Progenitor cell of endocrine pancreas (in vitro differentiated cells): ENCODE data around the gene NR1D2. TPM values are rescaled to one million over a fixed set of nuclear protein-coding genes. Genes with fewer than 3 reads are reported as not detected.

Experiments
- DNase-seq: peaks from one replicate; pipeline ENCODE4 v3.0.0; 2021; ENCODE audit warnings: low spot score; ENCODE audit not compliant: unreplicated experiment
- H3K27ac Mint-ChIP-seq: 2 replicates; pipeline ENCODE4 v1.8.0; 2021; ENCODE audit warnings: mild to moderate bottlenecking, moderate library complexity, mixed read lengths
- H3K27me3 Mint-ChIP-seq: 2 replicates; pipeline ENCODE4 v1.8.0; 2021; ENCODE audit warnings: mixed read lengths
- H3K36me3 Mint-ChIP-seq: 2 replicates; pipeline ENCODE4 v1.8.0; 2022; ENCODE audit warnings: mixed read lengths; ENCODE audit not compliant: insufficient read depth
- H3K4me1 Mint-ChIP-seq: 2 replicates; pipeline ENCODE4 v1.8.0; 2021; ENCODE audit warnings: low read depth, mixed read lengths
- H3K4me3 Mint-ChIP-seq: 2 replicates; pipeline ENCODE4 v1.8.0; 2021; ENCODE audit warnings: low read depth, mild to moderate bottlenecking, moderate library complexity, mixed read lengths
- H3K9me3 Mint-ChIP-seq: 2 replicates; pipeline ENCODE4 v1.8.0; 2021; ENCODE audit warnings: low read depth, mixed read lengths
- CTCF ChIP-seq: fragments of 200-600 bp; sonication (generic); IDR thresholded peaks from one replicate; pipeline ENCODE4 v1.5.0; 2021; ENCODE audit warnings: antibody characterized with exemption, mild to moderate bottlenecking; ENCODE audit not compliant: unreplicated experiment
- total RNA-seq: library from RNA; stranded (reverse); gene quantifications from 2 replicates; pipeline ENCODE4 v1.2.1, GENCODE V29; 2021

Gene NR1D2
- total RNA-seq, 1 donor from 2014 or later, result 14.9 TPM

- Mint-ChIP-seq H3K4me3 (peak overlapping the region; percentile 87), H3K27me3 (no peaks in the 10 kb centered on the region), H3K36me3 (peaks cover 2% of the 10 kb centered on the region), H3K27ac (peak overlapping the region; percentile 96), H3K4me1 (peaks cover 19% of the 10 kb centered on the region), H3K9me3 (no peaks in the 10 kb centered on the region)
- no peak for TF ChIP-seq CTCF
- DNase-seq, result no peak
These were observed 891 bp upstream of the NR1D2 start for GRCh38 chr3:23944007-23944783.

- peaks cover 2% of the 10 kb centered on the region for H3K36me3 Mint-ChIP-seq
- no peak for TF ChIP-seq CTCF
These were observed 502 bp downstream of the NR1D2 start for GRCh38 chr3:23945663-23945912.

GRCh38 chr3:23945913-23946687, 1.0 kb downstream of the NR1D2 start:
- no peak for DNase-seq
- TF ChIP-seq CTCF, result no peak
- Mint-ChIP-seq H3K4me3 (peak overlapping the region; percentile 93), H3K36me3 (peaks cover 2% of the 10 kb centered on the region), H3K27me3 (no peaks in the 10 kb centered on the region), H3K9me3 (no peaks in the 10 kb centered on the region), H3K4me1 (peaks cover 30% of the 10 kb centered on the region), H3K27ac (peak overlapping the region; percentile 99)

More at GRCh38 chr3:23945663-23945912, 502 bp downstream of the NR1D2 start:
- no peaks in the 10 kb centered on the region for H3K9me3 Mint-ChIP-seq
- peaks cover 30% of the 10 kb centered on the region for H3K4me1 Mint-ChIP-seq
- H3K4me3 Mint-ChIP-seq, result peak overlapping the region; percentile 40
- DNase-seq, result peak; percentile 97
- no peak overlapping the region for H3K27ac Mint-ChIP-seq
- H3K27me3 Mint-ChIP-seq, result no peaks in the 10 kb centered on the region

GRCh38 chr3:23948761-23949160, 3.7 kb downstream of the NR1D2 start:
- TF ChIP-seq CTCF, result no peak
- no peak overlapping the region for H3K27ac Mint-ChIP-seq
- H3K4me3 Mint-ChIP-seq, result no peak overlapping the region
- DNase-seq, result no peak
- peaks cover 37% of the 10 kb centered on the region for H3K4me1 Mint-ChIP-seq
- no peaks in the 10 kb centered on the region for H3K9me3 Mint-ChIP-seq
- H3K27me3 Mint-ChIP-seq, result no peaks in the 10 kb centered on the region
- peaks cover 3% of the 10 kb centered on the region for H3K36me3 Mint-ChIP-seq

GRCh38 chr3:23949784-23950183, 4.7 kb downstream of the NR1D2 start:
- TF ChIP-seq CTCF, result no peak
- H3K4me1 Mint-ChIP-seq, result peaks cover 35% of the 10 kb centered on the region
- no peak overlapping the region for H3K27ac Mint-ChIP-seq
- H3K4me3 Mint-ChIP-seq, result no peak overlapping the region
- H3K36me3 Mint-ChIP-seq, result peaks cover 6% of the 10 kb centered on the region
- DNase-seq, result no peak
- no peaks in the 10 kb centered on the region for H3K27me3 Mint-ChIP-seq
- H3K9me3 Mint-ChIP-seq, result no peaks in the 10 kb centered on the region
